NOMO-1 treated with DMSO at 0.1 percent for 48 hours (cell line): ENCODE measurements around the gene KLRF2.

ENCODE experiments used
- DNase-seq: peaks from one replicate; lab custom pipeline; 2025; ENCODE audit not compliant: unreplicated experiment; lab: John Stamatoyannopoulos, UW

Gene KLRF2

GRCh38 chr12:9933958-9934357, 52.7 kb downstream of the KLRF2 start:
- no peak for DNase-seq

DNA sequence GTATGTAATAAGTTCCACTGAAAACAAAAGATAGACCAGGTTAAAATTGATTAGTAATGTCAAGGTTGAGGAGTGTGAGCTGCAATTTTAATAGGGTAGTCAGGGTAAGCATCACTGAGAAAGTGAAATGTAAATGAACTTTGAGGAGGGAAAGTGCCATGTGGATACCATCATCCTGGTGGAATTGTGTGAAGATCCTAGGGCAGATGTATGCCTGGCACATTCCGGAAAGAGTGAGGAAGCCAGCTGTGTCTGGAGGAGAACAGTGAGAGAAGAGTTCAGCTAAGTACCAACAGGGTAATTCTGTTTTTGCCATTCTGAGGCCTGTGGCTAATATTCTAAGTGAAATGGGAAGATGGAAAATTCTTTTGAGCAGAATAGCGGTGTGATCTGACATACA, 53.7 kb downstream of the KLRF2 start:
- DNase-seq, result no peak

DNA sequence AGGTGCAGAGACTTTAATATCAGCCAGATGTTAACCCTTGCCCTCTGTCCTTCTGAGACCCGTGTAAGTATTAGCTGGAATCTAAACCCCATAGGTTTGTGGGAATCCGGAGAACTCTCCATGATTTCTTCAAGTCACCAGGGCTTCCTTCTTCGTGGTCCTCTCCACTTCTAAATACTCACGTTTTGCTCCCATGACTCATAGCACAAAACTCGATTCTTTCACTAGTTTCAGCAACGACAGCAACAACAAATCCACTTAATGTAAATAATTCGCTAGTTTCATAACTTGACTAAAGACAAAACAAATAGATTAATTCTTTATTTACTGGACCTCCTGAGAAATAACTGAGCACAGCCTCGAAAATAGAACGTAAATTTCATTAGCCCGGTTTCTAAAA, 55.3 kb downstream of the KLRF2 start:
- peak; percentile 68 for DNase-seq

GRCh38 chr12:9940375-9940774, 59.1 kb downstream of the KLRF2 start:
- peak; percentile 71 for DNase-seq

DNA sequence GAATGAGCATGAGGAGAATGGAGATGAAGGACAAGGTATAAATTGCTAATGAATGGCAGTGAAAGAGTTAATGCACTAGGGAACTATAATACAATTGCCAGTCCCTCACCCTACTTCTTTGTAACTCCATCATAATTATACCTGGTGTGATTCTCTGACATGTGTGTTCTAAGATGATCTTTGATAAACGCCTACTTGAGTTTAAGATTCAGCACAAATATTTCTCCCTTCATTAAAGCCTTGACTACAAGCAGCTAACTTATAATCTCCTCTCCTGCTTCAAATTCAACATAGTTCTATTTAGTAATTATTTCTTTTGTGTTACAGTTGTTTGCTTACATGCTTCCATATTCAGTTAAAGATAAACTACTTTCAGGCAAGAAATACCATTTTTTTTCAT, 60.5 kb downstream of the KLRF2 start:
- DNase-seq, result no peak

DNA sequence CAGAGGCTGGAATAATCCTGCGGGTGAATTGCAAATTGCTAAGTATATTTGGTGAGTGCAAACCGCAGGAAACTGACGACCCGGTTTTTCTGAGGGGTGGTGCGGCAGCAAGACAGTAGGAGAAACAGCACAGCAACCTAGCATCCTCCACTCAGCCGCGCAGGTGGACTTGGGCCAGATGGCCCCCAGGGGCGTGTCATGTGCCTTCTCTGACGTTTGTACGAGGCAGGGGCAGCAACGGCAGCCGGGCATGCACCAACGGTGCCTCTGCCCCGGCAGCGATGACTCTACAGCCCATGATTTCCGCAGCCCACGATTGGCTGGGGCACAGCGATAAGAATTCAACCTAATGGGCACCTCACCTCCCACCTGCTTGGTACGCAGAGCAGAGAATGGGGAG, 62.0 kb downstream of the KLRF2 start:
- peak; percentile 59 for DNase-seq

DNA sequence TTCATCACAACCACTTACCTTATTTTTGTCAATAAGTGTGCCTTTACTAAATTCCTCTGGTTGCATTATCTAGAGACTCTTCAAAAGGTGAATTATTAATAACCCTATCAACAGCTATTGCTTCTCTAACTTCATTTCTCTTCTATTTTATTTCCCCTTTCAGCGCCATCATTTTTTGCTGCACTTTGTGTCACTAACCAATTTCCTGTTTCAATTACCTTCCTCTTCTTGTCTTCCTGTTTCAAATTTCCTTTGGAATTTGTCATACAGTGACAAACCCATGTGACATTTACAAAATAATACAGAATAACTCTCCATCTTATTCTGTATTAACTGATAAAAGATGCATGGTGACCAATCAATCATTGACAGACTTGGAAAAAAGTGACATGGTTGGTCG, 63.1 kb downstream of the KLRF2 start:
- peak; percentile 80 for DNase-seq
